Naive thymus-derived CD4-positive, alpha-beta T cell (primary cell): ENCODE measurements around the gene LYRM4. TPM values are rescaled to one million over a fixed set of nuclear protein-coding genes. Genes with fewer than 3 reads are reported as not detected.

ENCODE experiments used
- ATAC-seq: fragments of 150-1000 bp; cut with Tn5 transposase; 2 replicates; pipeline ENCODE4 v1.10.0; 2021; ENCODE audit warnings: mild to moderate bottlenecking, moderate library complexity
- CTCF ChIA-PET: fragments of 350-600 bp; sonication (Branson Sonifier 250); formaldehyde crosslinking; loops from one replicate; lab custom pipeline; 2021; ENCODE audit warnings: antibody characterized with exemption; lab: Charles Lee
- POLR2A ChIA-PET: fragments of 350-600 bp; sonication (Branson Sonifier 250); formaldehyde crosslinking; loops from one replicate; lab custom pipeline; 2021; ENCODE audit warnings: antibody characterized with exemption, inconsistent platforms; lab: Charles Lee
- DNase-seq, 9 donors: peaks; one replicate each; pipeline versions ENCODE4 v3.0.0 to v3.0.0-alpha.2; 2020 to 2022; ENCODE audit warnings: mixed read lengths in 1 of 9
- H3K27ac ChIP-seq: one replicate; pipeline ENCODE4 v1.7.0; 2013; ENCODE audit warnings: mild to moderate bottlenecking, low read depth, low read length, moderate library complexity
- H3K27me3 ChIP-seq, 2 donors: one replicate each; pipeline ENCODE4 v1.7.0; 2013; ENCODE audit warnings: low read length in 2 of 2, mild to moderate bottlenecking in 2 of 2, moderate library complexity in 2 of 2; ENCODE audit not compliant: control insufficient read depth in 2 of 2, insufficient read depth in 2 of 2
- H3K36me3 ChIP-seq, 3 experiments: 1 replicate in 2 of 3; 2 replicates in 1 of 3; pipeline ENCODE4 v1.7.0; 2013; ENCODE audit warnings: low read length in 3 of 3, mild to moderate bottlenecking in 3 of 3, moderate library complexity in 1 of 3; ENCODE audit not compliant: insufficient read depth in 3 of 3, control insufficient read depth in 2 of 3
- H3K4me1 ChIP-seq, 2 donors: one replicate each; pipeline ENCODE4 v1.7.0; 2013; ENCODE audit warnings: low read length in 2 of 2, mild to moderate bottlenecking in 2 of 2, moderate library complexity in 1 of 2; ENCODE audit not compliant: control insufficient read depth in 2 of 2, insufficient read depth in 2 of 2
- H3K4me3 ChIP-seq: 2 replicates; pipeline ENCODE4 v1.7.0; 2013; ENCODE audit warnings: mild to moderate bottlenecking, low read length
- H3K9me3 ChIP-seq, 3 experiments: 1 replicate in 2 of 3; 2 replicates in 1 of 3; pipeline ENCODE4 v1.7.0; 2013; ENCODE audit warnings: low read length in 3 of 3; ENCODE audit not compliant: control insufficient read depth in 2 of 3
- H3K27ac Mint-ChIP-seq, 9 donors: one replicate each; pipeline ENCODE4 v1.8.0; 2020 to 2022; ENCODE audit warnings: mixed read lengths in 9 of 9, mild to moderate bottlenecking in 8 of 9, moderate library complexity in 5 of 9, inconsistent platforms in 2 of 9
- H3K27me3 Mint-ChIP-seq, 5 donors: one replicate each; pipeline ENCODE4 v1.8.0; 2021 to 2022; ENCODE audit warnings: mixed read lengths in 5 of 5, mild to moderate bottlenecking in 1 of 5
- H3K36me3 Mint-ChIP-seq, 5 donors: one replicate each; pipeline ENCODE4 v1.8.0; 2020 to 2022; ENCODE audit warnings: mixed read lengths in 5 of 5, mild to moderate bottlenecking in 3 of 5, inconsistent platforms in 1 of 5
- H3K4me1 Mint-ChIP-seq, 7 donors: one replicate each; pipeline ENCODE4 v1.8.0; 2020 to 2022; ENCODE audit warnings: mixed read lengths in 7 of 7, mild to moderate bottlenecking in 3 of 7, inconsistent platforms in 1 of 7
- H3K4me3 Mint-ChIP-seq, 10 donors: one replicate each; pipeline ENCODE4 v1.8.0; 2020 to 2022; ENCODE audit warnings: mild to moderate bottlenecking in 10 of 10, mixed read lengths in 10 of 10, moderate library complexity in 6 of 10, inconsistent platforms in 2 of 10
- H3K9me3 Mint-ChIP-seq, 11 donors: one replicate each; pipeline ENCODE4 v1.8.0; 2020 to 2022; ENCODE audit warnings: mixed read lengths in 11 of 11, mild to moderate bottlenecking in 4 of 11, inconsistent platforms in 1 of 11, moderate library complexity in 1 of 11
- intact Hi-C, 2 donors: fragments of 100-400 bp; cut with micrococcal nuclease; formaldehyde crosslinking; loops; one replicate each; pipeline ENCODE4 v1.15.1; 2023
- polyA plus RNA-seq, 2 donors: library from polyadenylated mRNA; unstranded; fragments of 300-500 nt; fragmentation: Illumina TruSeq; gene quantifications; one replicate each; pipeline ENCODE4 v1.2.3, GENCODE V29; 2021
- total RNA-seq, 6 experiments: library from RNA in 5 of 6; stranded (reverse) in 5 of 6; gene quantifications; 1 replicate in 5 of 6; 2 replicates in 1 of 6; pipeline ENCODE4 v1.2.3 and lab custom pipeline; 2021 to 2026

LYRM4 gene
- total and polyA plus RNA-seq, 7 experiments from 2014 or later = 15.1 to 61.6 (median 24.4) TPM

- CTCF ChIA-PET = no interaction called here
- no peaks in the 10 kb centered on the region for H3K4me1 ChIP-seq
- ATAC-seq = no peak
- Mint-ChIP-seq H3K4me1 (no peaks in the 10 kb centered on the region), H3K9me3 (peaks cover 0 to 1% (median 0%) of the 10 kb centered on the region in 11 donors), H3K27me3 (no peaks in the 10 kb centered on the region), H3K27ac (peak overlapping the region in 1 of 9 donors; percentile 72), H3K36me3 (no peaks in the 10 kb centered on the region), H3K4me3 (no peak overlapping the region)
- no peaks in the 10 kb centered on the region for H3K9me3 ChIP-seq
- no peaks in the 10 kb centered on the region for H3K36me3 ChIP-seq
- no peak overlapping the region for H3K27ac ChIP-seq
- H3K4me3 ChIP-seq = no peak overlapping the region
- no peaks in the 10 kb centered on the region for H3K27me3 ChIP-seq
- POLR2A ChIA-PET = no interaction called here
- DNase-seq = no peak
- intact Hi-C loops = no loop called here
These were observed 109.3 kb downstream of the LYRM4 start for GRCh38 chr6:5151360-5151954.

- Histone ChIP-seq H3K36me3 (no peaks in the 10 kb centered on the region), H3K27ac (no peak overlapping the region), H3K4me1 (no peaks in the 10 kb centered on the region), H3K9me3 (no peaks in the 10 kb centered on the region), H3K27me3 (no peaks in the 10 kb centered on the region), H3K4me3 (no peak overlapping the region)
- CTCF ChIA-PET = no interaction called here
- H3K4me3 Mint-ChIP-seq = no peak overlapping the region
- H3K9me3 Mint-ChIP-seq = peaks cover 0 to 1% (median 0%) of the 10 kb centered on the region in 11 donors
- DNase-seq (no peak), ATAC-seq (no peak)
- H3K4me1 Mint-ChIP-seq = no peaks in the 10 kb centered on the region
- no peaks in the 10 kb centered on the region for H3K27me3 Mint-ChIP-seq
- H3K27ac Mint-ChIP-seq = peak overlapping the region in 2 of 9 donors; percentile 13 to 38
- intact Hi-C loops = no loop called here
- POLR2A ChIA-PET = interaction anchor here (0.6 kb wide), 1 partner anchor 244 kb away, joined by 3 read pairs; no protein-coding TSS in a partner anchor
- no peaks in the 10 kb centered on the region for H3K36me3 Mint-ChIP-seq
These were observed 110.1 kb downstream of the LYRM4 start for GRCh38 chr6:5150551-5151075.

- ChIA-PET CTCF (no interaction called here), POLR2A (interaction anchor here (0.6 kb wide), 1 partner anchor 245 kb away, joined by 3 read pairs; no protein-coding TSS in a partner anchor)
- Mint-ChIP-seq H3K36me3 (no peaks in the 10 kb centered on the region), H3K27me3 (no peaks in the 10 kb centered on the region), H3K27ac (peak overlapping the region in 1 of 9 donors; percentile 13), H3K4me3 (no peak overlapping the region), H3K9me3 (peaks cover 0 to 1% (median 0%) of the 10 kb centered on the region in 11 donors), H3K4me1 (no peaks in the 10 kb centered on the region)
- H3K36me3 ChIP-seq = no peaks in the 10 kb centered on the region
- H3K27ac ChIP-seq = no peak overlapping the region
- no peaks in the 10 kb centered on the region for H3K27me3 ChIP-seq
- no peaks in the 10 kb centered on the region for H3K9me3 ChIP-seq
- H3K4me1 ChIP-seq = no peaks in the 10 kb centered on the region
- intact Hi-C loops = loop anchor here in 1 of 2 donors (10.0 kb wide), 1 partner anchor 65 kb away; no protein-coding TSS in a partner anchor
- DNase-seq (no peak), ATAC-seq (no peak)
- no peak overlapping the region for H3K4me3 ChIP-seq
These were observed 110.9 kb downstream of the LYRM4 start for GRCh38 chr6:5149891-5150290.

GRCh38 chr6:5149159-5149704 is 111.5 kb downstream of the LYRM4 start:
- Histone ChIP-seq H3K9me3 (no peaks in the 10 kb centered on the region), H3K36me3 (no peaks in the 10 kb centered on the region), H3K4me3 (no peak overlapping the region), H3K27ac (no peak overlapping the region), H3K4me1 (no peaks in the 10 kb centered on the region), H3K27me3 (no peaks in the 10 kb centered on the region)
- DNase-seq (no peak), ATAC-seq (no peak)
- POLR2A ChIA-PET = no interaction called here
- peaks cover 0 to 1% (median 0%) of the 10 kb centered on the region in 11 donors for H3K9me3 Mint-ChIP-seq
- CTCF ChIA-PET = interaction anchor here (1.2 to 2.5 kb wide), 2 partner anchors 141 to 1398 kb away, joined by 4 to 6 read pairs; no protein-coding TSS in a partner anchor
- no peaks in the 10 kb centered on the region for H3K27me3 Mint-ChIP-seq
- H3K4me1 Mint-ChIP-seq = peaks cover 0 to under 1% (median 0%) of the 10 kb centered on the region in 7 donors
- no peak overlapping the region for H3K4me3 Mint-ChIP-seq
- no peaks in the 10 kb centered on the region for H3K36me3 Mint-ChIP-seq
- H3K27ac Mint-ChIP-seq = peak overlapping the region in 3 of 9 donors; percentile 11 to 78 (median 26)
- intact Hi-C loops = loop anchor here in 1 of 2 donors (10.0 kb wide), 1 partner anchor 66 kb away; no protein-coding TSS in a partner anchor

GRCh38 chr6:5146398-5146797 is 114.4 kb downstream of the LYRM4 start:
- no peaks in the 10 kb centered on the region for H3K27me3 ChIP-seq
- Mint-ChIP-seq H3K36me3 (no peaks in the 10 kb centered on the region), H3K4me1 (peaks cover 0 to 7% (median 4%) of the 10 kb centered on the region in 7 donors), H3K27ac (peak overlapping the region in 3 of 9 donors; percentile 21 to 67 (median 49)), H3K9me3 (peaks cover 0 to 1% (median 0%) of the 10 kb centered on the region in 11 donors), H3K4me3 (no peak overlapping the region), H3K27me3 (no peaks in the 10 kb centered on the region)
- no peaks in the 10 kb centered on the region for H3K4me1 ChIP-seq
- H3K27ac ChIP-seq = no peak overlapping the region
- no peaks in the 10 kb centered on the region for H3K36me3 ChIP-seq
- ChIA-PET CTCF (interaction anchor here (0.7 to 2.3 kb wide), 5 partner anchors 26 to 1400 kb away, joined by 3 to 8 read pairs (median 3); no protein-coding TSS in a partner anchor), POLR2A (interaction anchor here (0.7 to 1.1 kb wide), 2 partner anchors 27 to 114 kb away, joined by 3 read pairs; partner anchors contain the start of gene LYRM4)
- DNase-seq (no peak), ATAC-seq (no peak)
- H3K9me3 ChIP-seq = no peaks in the 10 kb centered on the region
- intact Hi-C loops = loop anchor here in 1 of 2 donors (10.0 kb wide), 1 partner anchor 68 kb away; no protein-coding TSS in a partner anchor
- H3K4me3 ChIP-seq = no peak overlapping the region

- H3K36me3 ChIP-seq = no peaks in the 10 kb centered on the region
- peaks cover 0 to 7% (median 5%) of the 10 kb centered on the region in 7 donors for H3K4me1 Mint-ChIP-seq
- no peaks in the 10 kb centered on the region for H3K4me1 ChIP-seq
- CTCF ChIA-PET = interaction anchor here (0.5 to 2.7 kb wide), 44 partner anchors 10 to 1581 kb away, joined by 3 to 28 read pairs (median 4); partner anchors contain the start of gene LYRM4
- H3K27ac ChIP-seq = no peak overlapping the region
- peak; percentile 84 for ATAC-seq
- H3K27me3 Mint-ChIP-seq = no peaks in the 10 kb centered on the region
- no peaks in the 10 kb centered on the region for H3K9me3 ChIP-seq
- H3K36me3 Mint-ChIP-seq = no peaks in the 10 kb centered on the region
- intact Hi-C loops = loop anchor here (1.0 to 10.0 kb wide), 14 partner anchors 31 to 1404 kb away; partner anchors contain the start of genes FARS2 (in 1 of the 2) and LYRM4 (in 1 of the 2)
- POLR2A ChIA-PET = interaction anchor here (1.4 kb wide), 1 partner anchor 30 kb away, joined by 5 read pairs; no protein-coding TSS in a partner anchor
- no peak overlapping the region for H3K4me3 Mint-ChIP-seq
- no peaks in the 10 kb centered on the region for H3K9me3 Mint-ChIP-seq
- H3K27me3 ChIP-seq = no peaks in the 10 kb centered on the region
- no peak overlapping the region for H3K4me3 ChIP-seq
- H3K27ac Mint-ChIP-seq = peak overlapping the region in 2 of 9 donors; percentile 18 to 25
- DNase-seq = peak; percentile 61 to 86 (median 73)
These were observed 117.0 kb downstream of the LYRM4 start for GRCh38 chr6:5143634-5144311.
